ENCODE measurements around the gene DPH2. TPM values are rescaled to one million over a fixed set of nuclear protein-coding genes. Genes with fewer than 3 reads are reported as not detected.

DPH2 gene
- total and polyA plus RNA-seq, 9 donors = 7.2 to 27.0 (median 15.5) TPM

DNA sequence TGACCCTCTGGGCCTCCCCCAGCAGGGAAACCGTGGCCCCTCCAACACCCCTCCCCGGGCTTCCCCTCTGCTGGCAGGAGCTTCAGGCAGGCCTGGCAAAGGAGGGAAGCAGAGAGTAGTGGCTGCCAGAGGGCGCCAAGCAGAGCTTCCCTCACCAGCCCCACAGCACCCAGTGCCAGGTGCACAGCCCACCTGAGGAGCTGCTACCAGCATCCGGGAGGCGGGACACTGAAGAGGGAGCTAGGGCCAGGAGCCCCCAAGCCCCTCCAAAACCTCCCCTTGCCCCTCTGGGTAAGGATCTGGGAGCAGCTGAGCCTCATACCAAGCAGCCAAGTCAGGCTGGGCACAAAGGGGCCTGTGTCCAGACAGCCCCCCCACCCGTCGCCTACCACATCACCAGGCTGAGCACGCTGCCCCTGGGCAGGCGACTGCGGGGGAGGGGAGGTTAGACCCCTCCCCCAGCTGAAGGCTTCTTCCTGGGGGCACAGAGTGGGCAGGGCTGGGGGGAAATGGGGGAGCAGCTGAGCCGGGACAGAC lies 41.2 kb downstream of the DPH2 start:
- DNase-seq = no peak
- 76 to 86% (median 78%) methylated on average over 2 to 11 of the region's 11 CpGs for WGBS, 3 donors
- H3K36me3 ChIP-seq = no peaks in the 10 kb centered on the region
- H3K9me3 ChIP-seq = no peaks in the 10 kb centered on the region
- H3K4me1 ChIP-seq (ENCODE audit: insufficient read depth) = no peaks in the 10 kb centered on the region
- intact Hi-C loops (cut with DNase I) = no loop called here
- TF ChIP-seq POLR2A (IDR thresholded peaks at IDR 0.05) (no peak), EP300 (IDR thresholded peaks at IDR 0.05) (no peak)
- TF ChIP-seq, protein P1, sequence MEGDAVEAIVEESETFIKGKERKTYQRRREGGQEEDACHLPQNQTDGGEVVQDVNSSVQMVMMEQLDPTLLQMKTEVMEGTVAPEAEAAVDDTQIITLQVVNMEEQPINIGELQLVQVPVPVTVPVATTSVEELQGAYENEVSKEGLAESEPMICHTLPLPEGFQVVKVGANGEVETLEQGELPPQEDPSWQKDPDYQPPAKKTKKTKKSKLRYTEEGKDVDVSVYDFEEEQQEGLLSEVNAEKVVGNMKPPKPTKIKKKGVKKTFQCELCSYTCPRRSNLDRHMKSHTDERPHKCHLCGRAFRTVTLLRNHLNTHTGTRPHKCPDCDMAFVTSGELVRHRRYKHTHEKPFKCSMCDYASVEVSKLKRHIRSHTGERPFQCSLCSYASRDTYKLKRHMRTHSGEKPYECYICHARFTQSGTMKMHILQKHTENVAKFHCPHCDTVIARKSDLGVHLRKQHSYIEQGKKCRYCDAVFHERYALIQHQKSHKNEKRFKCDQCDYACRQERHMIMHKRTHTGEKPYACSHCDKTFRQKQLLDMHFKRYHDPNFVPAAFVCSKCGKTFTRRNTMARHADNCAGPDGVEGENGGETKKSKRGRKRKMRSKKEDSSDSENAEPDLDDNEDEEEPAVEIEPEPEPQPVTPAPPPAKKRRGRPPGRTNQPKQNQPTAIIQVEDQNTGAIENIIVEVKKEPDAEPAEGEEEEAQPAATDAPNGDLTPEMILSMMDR (IDR thresholded peaks at IDR 0.05) = no peak
- no peak overlapping the region for H3K4me3 ChIP-seq
- no peak overlapping the region for H3K27ac ChIP-seq
- H3K27me3 ChIP-seq = no peaks in the 10 kb centered on the region

DNA sequence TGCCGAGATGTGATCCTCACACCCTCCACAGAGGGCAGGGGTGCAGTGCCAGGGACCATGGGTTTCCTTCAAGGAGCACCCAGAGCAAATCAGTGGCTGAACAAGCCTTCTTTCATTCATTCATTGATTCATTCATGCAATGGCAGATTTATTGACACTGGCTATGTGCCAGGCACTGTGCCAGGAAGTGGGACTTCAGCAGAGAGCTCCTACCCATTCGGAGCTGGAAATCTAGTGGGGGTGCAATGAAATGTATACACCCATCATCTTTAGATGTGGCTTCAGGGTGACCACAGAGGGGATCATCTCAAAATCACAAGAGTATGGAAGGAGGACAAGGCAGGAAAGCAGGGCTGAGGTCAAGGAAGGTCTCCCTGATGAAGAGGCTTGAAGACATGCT lies 42.6 kb downstream of the DPH2 start:
- Histone ChIP-seq H3K27me3 (no peaks in the 10 kb centered on the region), H3K36me3 (no peaks in the 10 kb centered on the region), H3K9me3 (no peaks in the 10 kb centered on the region), H3K4me1 (ENCODE audit: insufficient read depth) (no peaks in the 10 kb centered on the region), H3K27ac (no peak overlapping the region), H3K4me3 (no peak overlapping the region)
- WGBS, 3 donors = 78 to 98% (median 84%) methylated on average over 2 of the region's 2 CpGs
- TF ChIP-seq, protein P1 (IDR thresholded peaks at IDR 0.05) = no peak
- TF ChIP-seq EP300 (IDR thresholded peaks at IDR 0.05) (no peak), POLR2A (IDR thresholded peaks at IDR 0.05) (no peak)
- intact Hi-C loops (cut with DNase I) = no loop called here
- no peak for DNase-seq

DNA sequence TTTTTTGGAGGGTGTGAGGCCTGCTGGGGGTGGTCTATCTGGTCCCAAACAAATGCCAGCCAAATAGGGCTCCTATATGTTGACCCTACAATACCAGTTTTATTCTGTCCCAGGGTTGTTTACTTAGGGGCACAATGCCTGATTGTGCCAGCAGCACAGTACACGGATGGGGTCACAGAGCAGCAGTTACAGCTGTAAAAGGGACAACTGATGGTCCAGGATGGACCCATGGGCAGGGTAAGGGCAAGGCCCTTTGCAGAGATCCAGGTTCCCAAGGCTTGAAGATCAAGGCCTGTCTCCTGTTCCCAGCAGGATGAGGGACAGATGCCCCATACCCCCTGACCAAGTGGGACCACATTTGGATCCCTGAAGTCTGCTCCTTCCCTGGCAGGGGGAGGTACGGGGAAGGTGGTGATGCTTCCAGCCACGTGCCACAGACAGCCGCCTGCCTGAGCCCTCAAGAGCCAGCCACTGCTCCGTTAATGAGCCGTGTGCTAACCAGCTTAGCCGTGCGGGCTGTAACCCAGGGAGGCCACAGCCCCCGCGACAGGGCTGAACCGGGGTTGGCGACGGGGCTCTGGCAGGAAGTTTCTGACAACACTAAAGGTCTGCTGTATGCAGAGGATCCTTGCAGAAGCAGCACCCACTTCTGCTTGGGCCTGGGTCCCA lies 43.3 kb downstream of the DPH2 start:
- DNase-seq = no peak
- no peak for TF ChIP-seq EP300 (IDR thresholded peaks at IDR 0.05)
- TF ChIP-seq, protein P1 (IDR thresholded peaks at IDR 0.05) = no peak
- TF ChIP-seq POLR2A (IDR thresholded peaks at IDR 0.05) = no peak
- Histone ChIP-seq H3K27me3 (no peaks in the 10 kb centered on the region), H3K4me3 (no peak overlapping the region), H3K27ac (no peak overlapping the region), H3K4me1 (ENCODE audit: insufficient read depth) (no peaks in the 10 kb centered on the region), H3K36me3 (no peaks in the 10 kb centered on the region), H3K9me3 (no peaks in the 10 kb centered on the region)
- intact Hi-C loops (cut with DNase I) = no loop called here
- WGBS, 3 donors = 66 to 78% (median 73%) methylated on average over 13 of the region's 13 CpGs

DNA sequence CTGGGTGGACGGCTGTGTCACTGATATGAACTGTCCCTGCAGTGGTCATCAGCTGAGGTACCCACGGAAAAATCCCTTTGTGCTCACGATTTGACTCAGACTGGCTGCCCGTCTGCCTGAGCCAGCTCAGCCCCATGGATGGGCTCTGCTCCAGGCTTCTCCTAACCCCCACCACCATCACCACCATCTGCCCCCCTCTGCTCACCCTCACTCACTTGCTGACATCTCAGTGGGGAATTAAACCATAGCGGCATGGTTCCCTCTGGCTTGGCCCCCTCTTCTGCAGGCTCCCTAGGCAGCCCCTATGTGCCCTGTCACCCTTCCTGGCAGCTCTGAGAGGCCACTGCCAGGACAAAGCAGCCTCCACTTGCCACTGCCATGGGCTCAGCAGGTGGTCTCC lies 44.1 kb downstream of the DPH2 start:
- Histone ChIP-seq H3K27ac (no peak overlapping the region), H3K4me1 (ENCODE audit: insufficient read depth) (no peaks in the 10 kb centered on the region)
- intact Hi-C loops (cut with DNase I) = no loop called here

More for the DNA sequence above, 44.1 kb downstream of the DPH2 start:
- DNase-seq = no peak
- no peak overlapping the region for H3K4me3 ChIP-seq
- no peaks in the 10 kb centered on the region for H3K27me3 ChIP-seq
- WGBS, 3 donors = 77 to 82% (median 79%) methylated on average over 5 of the region's 5 CpGs
- no peak for TF ChIP-seq POLR2A (IDR thresholded peaks at IDR 0.05)
- no peak for TF ChIP-seq EP300 (IDR thresholded peaks at IDR 0.05)
- TF ChIP-seq, protein P1 (IDR thresholded peaks at IDR 0.05) = no peak
- no peaks in the 10 kb centered on the region for H3K9me3 ChIP-seq
- no peaks in the 10 kb centered on the region for H3K36me3 ChIP-seq
